H1 (cell line): Measurements from ENCODE around the gene TTLL5. TPM values are rescaled to one million over a fixed set of nuclear protein-coding genes. Genes with fewer than 3 reads are reported as not detected.

Experiments used
- CTCF ChIA-PET: fragments of 300-600 bp; sonication (Branson Sonifier 250); formaldehyde crosslinking; loops from one replicate; lab custom pipeline; 2021; ENCODE audit not compliant: partially characterized antibody; lab: Charles Lee
- POLR2A ChIA-PET: fragments of 300-600 bp; sonication (Branson Sonifier 250); formaldehyde crosslinking; loops from one replicate; lab custom pipeline; 2021; ENCODE audit warnings: inconsistent platforms; ENCODE audit not compliant: partially characterized antibody; lab: Charles Lee
- DNase-seq, 2 experiments: peaks; one replicate each; pipeline versions ENCODE4 v3.0.0 to v3.0.0-alpha.2; 2010 to 2022; ENCODE audit warnings: low spot score in 2 of 2, low read depth in 1 of 2, mixed read lengths in 1 of 2
- FAIRE-seq: peaks from 2 replicates; lab custom pipeline; 2011; peaks lifted over from hg19 to GRCh38; lab: Jason Lieb, UNC
- H2AFZ ChIP-seq: 2 replicates; pipeline ENCODE4 v1.8.1; 2012; ENCODE audit warnings: low read length, inconsistent platforms
- H2AK5ac ChIP-seq: 2 replicates; pipeline ENCODE4 v1.6.1; 2013; ENCODE audit warnings: low read depth, low read length
- H2BK120ac ChIP-seq: replicated peaks from 2 replicates; pipeline ENCODE3; 2013; ENCODE audit warnings: low read depth, low read length, inconsistent platforms
- H2BK12ac ChIP-seq: 2 replicates; pipeline ENCODE4 v1.6.1; 2013; ENCODE audit warnings: low read depth, low read length
- H2BK15ac ChIP-seq: 2 replicates; pipeline ENCODE4 v1.6.1; 2013; ENCODE audit warnings: low read length
- H2BK20ac ChIP-seq: 2 replicates; pipeline ENCODE4 v1.6.1; 2013; ENCODE audit warnings: low read length
- H2BK5ac ChIP-seq: 2 replicates; pipeline ENCODE4 v1.6.1; 2013; ENCODE audit warnings: low read depth, low read length
- H3K14ac ChIP-seq: 2 replicates; pipeline ENCODE4 v1.6.1; 2013; ENCODE audit warnings: inconsistent platforms; ENCODE audit not compliant: insufficient read length
- H3K18ac ChIP-seq: 2 replicates; pipeline ENCODE4 v1.6.1; 2013; ENCODE audit warnings: low read length; ENCODE audit errors: extremely low read depth
- H3K23ac ChIP-seq: 2 replicates; pipeline ENCODE4 v1.6.1; 2013; ENCODE audit warnings: inconsistent platforms; ENCODE audit not compliant: insufficient read length
- H3K23me2 ChIP-seq: 2 replicates; pipeline ENCODE4 v1.6.1; 2013; ENCODE audit warnings: low read depth, low read length
- H3K27ac ChIP-seq: 2 replicates; pipeline ENCODE4 v1.6.1; 2011; ENCODE audit warnings: low read depth, low read length, inconsistent platforms
- H3K27me3 ChIP-seq, 4 experiments: replicated peaks in 1 of 4; 1 replicate in 1 of 4; 2 replicates in 3 of 4; pipeline versions ENCODE4 v1.6.1 to v1.8.1; 2011 to 2013; ENCODE audit warnings: low read length in 3 of 4, mild to moderate bottlenecking in 3 of 4, inconsistent platforms in 2 of 4, mixed read lengths in 2 of 4, moderate library complexity in 1 of 4; ENCODE audit not compliant: control insufficient read depth in 3 of 4, insufficient read depth in 3 of 4; ENCODE audit errors: extremely low read depth in 1 of 4
- H3K36me3 ChIP-seq, 4 experiments: 2 replicates each; pipeline versions ENCODE4 v1.6.1 to v1.8.1; 2011 to 2013; ENCODE audit warnings: mild to moderate bottlenecking in 4 of 4, low read length in 3 of 4, moderate library complexity in 2 of 4, control low read depth in 1 of 4, inconsistent platforms in 1 of 4; ENCODE audit not compliant: insufficient read depth in 4 of 4, control insufficient read depth in 2 of 4
- H3K4ac ChIP-seq: replicated peaks from 2 replicates; pipeline ENCODE3; 2013; ENCODE audit warnings: low read length, low read depth, mixed read lengths, inconsistent platforms; ENCODE audit not compliant: insufficient read length
- H3K4me1 ChIP-seq, 4 experiments: replicated peaks in 1 of 4; 1 replicate in 1 of 4; 2 replicates in 3 of 4; pipeline versions ENCODE4 v1.6.1 to v1.8.1; 2011 to 2013; ENCODE audit warnings: low read length in 3 of 4, inconsistent platforms in 2 of 4, mixed read lengths in 1 of 4; ENCODE audit not compliant: insufficient read depth in 4 of 4, control insufficient read depth in 3 of 4
- H3K4me2 ChIP-seq, 2 experiments: 2 replicates each; pipeline versions ENCODE4 v1.6.1 to v1.8.1; 2011 to 2013; ENCODE audit warnings: low read depth in 2 of 2, low read length in 2 of 2, control low read depth in 1 of 2, inconsistent platforms in 1 of 2, mild to moderate bottlenecking in 1 of 2; ENCODE audit not compliant: insufficient read depth in 1 of 2
- H3K4me3 ChIP-seq, 4 experiments: fragments of 200-600, 300-600 bp in 1 of 4; sonication (generic), shearing (Covaris generic), sonication (Bioruptor Twin) in 1 of 4; 2 replicates each; pipeline versions ENCODE4 v1.5.1 to v1.8.1; 2011 to 2016; ENCODE audit warnings: low read length in 4 of 4, low read depth in 3 of 4, control low read depth in 2 of 4, inconsistent platforms in 2 of 4, mild to moderate bottlenecking in 2 of 4, mixed read lengths in 1 of 4, moderate library complexity in 1 of 4; ENCODE audit not compliant: insufficient read depth in 2 of 4; ENCODE audit errors: extremely low read depth in 1 of 4
- H3K56ac ChIP-seq: replicated peaks from 2 replicates; pipeline ENCODE3; 2013; ENCODE audit warnings: low read depth, mild to moderate bottlenecking, mixed read lengths, low read length, inconsistent platforms; ENCODE audit not compliant: insufficient read length
- H3K79me1 ChIP-seq: 2 replicates; pipeline ENCODE4 v1.6.1; 2013; ENCODE audit warnings: low read depth, low read length, control low read depth
- H3K79me2 ChIP-seq, 2 experiments: 2 replicates each; pipeline versions ENCODE4 v1.6.1 to v1.8.1; 2012 to 2013; ENCODE audit warnings: low read length in 2 of 2, mild to moderate bottlenecking in 2 of 2, inconsistent platforms in 1 of 2; ENCODE audit not compliant: insufficient read depth in 2 of 2, control insufficient read depth in 1 of 2
- H3K9ac ChIP-seq, 4 experiments: replicated peaks in 1 of 4; 1 replicate in 1 of 4; 2 replicates in 3 of 4; pipeline versions ENCODE4 v1.6.1 to v1.8.1; 2011 to 2013; ENCODE audit warnings: low read depth in 3 of 4, low read length in 3 of 4, control low read depth in 2 of 4, mild to moderate bottlenecking in 2 of 4, moderate library complexity in 2 of 4, inconsistent platforms in 1 of 4; ENCODE audit errors: extremely low read depth in 1 of 4
- H3K9me3 ChIP-seq, 2 experiments: 2 replicates each; pipeline versions ENCODE4 v1.6.1 to v1.8.1; 2012 to 2013; ENCODE audit warnings: mild to moderate bottlenecking in 2 of 2, moderate library complexity in 2 of 2, control low read depth in 1 of 2, inconsistent platforms in 1 of 2, low read depth in 1 of 2, low read length in 1 of 2, mixed read lengths in 1 of 2; ENCODE audit not compliant: insufficient read depth in 2 of 2
- H4K20me1 ChIP-seq, 2 experiments: replicated peaks in 1 of 2; 2 replicates each; pipeline versions ENCODE3 to v1.8.1; 2011 to 2013; ENCODE audit warnings: inconsistent platforms in 2 of 2, low read length in 2 of 2, mild to moderate bottlenecking in 1 of 2; ENCODE audit not compliant: insufficient read depth in 2 of 2, control insufficient read depth in 1 of 2
- H4K5ac ChIP-seq: 2 replicates; pipeline ENCODE4 v1.6.1; 2013; ENCODE audit warnings: low read length, low read depth, mixed read lengths, inconsistent platforms; ENCODE audit not compliant: insufficient read length
- H4K8ac ChIP-seq: 2 replicates; pipeline ENCODE4 v1.8.0; 2013; ENCODE audit warnings: mild to moderate bottlenecking, moderate library complexity, low read length, inconsistent platforms; ENCODE audit not compliant: insufficient read depth; ENCODE audit errors: extremely low read depth
- H4K91ac ChIP-seq: replicated peaks from 2 replicates; pipeline ENCODE3; 2013; ENCODE audit warnings: low read length, mixed read lengths, inconsistent platforms; ENCODE audit not compliant: insufficient read length
- ATF2 ChIP-seq: IDR thresholded peaks from 2 replicates; pipeline ENCODE4 v1.6.1; 2012; ENCODE audit warnings: low read length, inconsistent platforms
- WGBS, 2 experiments: shearing (Covaris generic) in 1 of 2; methylation state at CpG; one replicate each; pipeline versions ENCODE4 v1.1.6 to v1.1.7; 2013 to 2015; ENCODE audit warnings: low lambda C conversion rate in 2 of 2, mixed read lengths in 2 of 2, inconsistent platforms in 1 of 2, low coverage in 1 of 2, missing lambda C conversion rate in 1 of 2; ENCODE audit not compliant: insufficient replicate concordance in 2 of 2, insufficient coverage in 1 of 2, insufficient read length in 1 of 2; ENCODE audit errors: extremely low coverage in 1 of 2, missing lambda C conversion rate in 1 of 2; 5-methylcytosine and 5-hydroxymethylcytosine counted together
- polyA plus RNA-seq, 7 experiments: library from polyadenylated mRNA; depleted of rRNA in 3 of 7; stranded (reverse) in 5 of 7; unstranded in 2 of 7; fragments of >200 nt in 5 of 7; fragments of 200-250 nt in 2 of 7; gene quantifications; 1 replicate in 5 of 7; 2 replicates in 1 of 7; 4 replicates in 1 of 7; pipeline versions ENCODE4 v1.2.1 to v1.2.3, GENCODE V29; 2011 to 2013; ENCODE audit warnings: missing spikeins in 2 of 7, mixed read lengths in 2 of 7
- total RNA-seq: library from RNA; stranded (reverse); fragmentation: NEBNext Ultra II Directional; extraction: Animal tissue kit (Norgen Biotek cat#: 25700); gene quantifications from 2 replicates; pipeline ENCODE4 v1.2.1, GENCODE V29; 2021

The TTLL5 gene
- total and polyA plus RNA-seq, 2 of the 8 experiments (the other 6 are each of a cell fraction or from before 2014, with no cell fraction given) = 16.1 to 45.9 TPM

- POLR2A ChIA-PET = no interaction called here
Observed at GRCh38 chr14:75833326-75834020, 172.4 kb downstream of the TTLL5 start.

More at GRCh38 chr14:75833326-75834020, 172.4 kb downstream of the TTLL5 start:
- no peak overlapping the region for H2BK20ac ChIP-seq
- H3K23ac ChIP-seq = no peak overlapping the region
- no peak overlapping the region for H3K18ac ChIP-seq
- no peaks in the 10 kb centered on the region for H3K23me2 ChIP-seq
- WGBS, 2 experiments = 95% methylated on average over 2 of the region's 2 CpGs; no CpG with 5 or more reads in 1 of the 2 experiments
- H3K27ac ChIP-seq = no peak overlapping the region
- TF ChIP-seq ATF2 = no peak
- no peaks in the 10 kb centered on the region for H4K20me1 ChIP-seq
- CTCF ChIA-PET = interaction anchor here (1.2 to 1.6 kb wide), 3 partner anchors 19 to 146 kb away, joined by 4 read pairs; no protein-coding TSS in a partner anchor
- no peak overlapping the region for H2BK120ac ChIP-seq
- H3K36me3 ChIP-seq = peaks cover 0 to 2% (median 0%) of the 10 kb centered on the region in 4 experiments; a peak in 2 of 8 replicates
- no peak for FAIRE-seq
- H2BK15ac ChIP-seq = no peak overlapping the region
- H3K4me2 ChIP-seq = no peak overlapping the region
- H3K9me3 ChIP-seq = no peaks in the 10 kb centered on the region
- H2BK5ac ChIP-seq = no peak overlapping the region
- no peak overlapping the region for H2AFZ ChIP-seq
- H2BK12ac ChIP-seq = no peak overlapping the region
- H3K56ac ChIP-seq = no peak overlapping the region
- no peaks in the 10 kb centered on the region for H3K4me1 ChIP-seq
- H3K14ac ChIP-seq = no peak overlapping the region
- DNase-seq = no peak
- no peaks in the 10 kb centered on the region for H3K79me2 ChIP-seq
- H4K5ac ChIP-seq = no peak overlapping the region
- H4K8ac ChIP-seq = no peak overlapping the region
- H3K4me3 ChIP-seq = no peak overlapping the region
- no peak overlapping the region for H3K9ac ChIP-seq
- H3K4ac ChIP-seq = no peak overlapping the region
- no peaks in the 10 kb centered on the region for H3K27me3 ChIP-seq
- no peak overlapping the region for H2AK5ac ChIP-seq
- H4K91ac ChIP-seq = no peak overlapping the region
- no peaks in the 10 kb centered on the region for H3K79me1 ChIP-seq
